ENCODE measurements around the gene CCDC68. TPM values are rescaled to one million over a fixed set of nuclear protein-coding genes. Genes with fewer than 3 reads are reported as not detected.

Gene CCDC68
- total RNA-seq, 3 donors from 2014 or later (not counting 1 experiment from before 2014, with no cell fraction given), result not detected

GRCh38 chr18:54914816-54915215 lies 44.4 kb downstream of the CCDC68 start:
- intact Hi-C loops (cut with micrococcal nuclease), result no loop called here
- H3K27me3 Mint-ChIP-seq (ENCODE audit: low read depth in 2 of 2), result no peaks in the 10 kb centered on the region
- ATAC-seq (no peak), DNase-seq (no peak)
- no peak overlapping the region for H3K4me3 Mint-ChIP-seq
- H3K36me3 ChIP-seq (ENCODE audit: control insufficient read depth, insufficient read depth, low read length), result no peaks in the 10 kb centered on the region
- H3K4me3 ChIP-seq (ENCODE audit: low read length), result no peak overlapping the region
- H3K9me3 ChIP-seq (ENCODE audit: control insufficient read depth, insufficient read depth, low read length), result no peaks in the 10 kb centered on the region
- no peaks in the 10 kb centered on the region for H3K27me3 ChIP-seq (ENCODE audit: control insufficient read depth, insufficient read depth, low read length)
- no peaks in the 10 kb centered on the region for H3K4me1 Mint-ChIP-seq
- no peak overlapping the region for H3K27ac Mint-ChIP-seq
- TF ChIP-seq, protein P1, sequence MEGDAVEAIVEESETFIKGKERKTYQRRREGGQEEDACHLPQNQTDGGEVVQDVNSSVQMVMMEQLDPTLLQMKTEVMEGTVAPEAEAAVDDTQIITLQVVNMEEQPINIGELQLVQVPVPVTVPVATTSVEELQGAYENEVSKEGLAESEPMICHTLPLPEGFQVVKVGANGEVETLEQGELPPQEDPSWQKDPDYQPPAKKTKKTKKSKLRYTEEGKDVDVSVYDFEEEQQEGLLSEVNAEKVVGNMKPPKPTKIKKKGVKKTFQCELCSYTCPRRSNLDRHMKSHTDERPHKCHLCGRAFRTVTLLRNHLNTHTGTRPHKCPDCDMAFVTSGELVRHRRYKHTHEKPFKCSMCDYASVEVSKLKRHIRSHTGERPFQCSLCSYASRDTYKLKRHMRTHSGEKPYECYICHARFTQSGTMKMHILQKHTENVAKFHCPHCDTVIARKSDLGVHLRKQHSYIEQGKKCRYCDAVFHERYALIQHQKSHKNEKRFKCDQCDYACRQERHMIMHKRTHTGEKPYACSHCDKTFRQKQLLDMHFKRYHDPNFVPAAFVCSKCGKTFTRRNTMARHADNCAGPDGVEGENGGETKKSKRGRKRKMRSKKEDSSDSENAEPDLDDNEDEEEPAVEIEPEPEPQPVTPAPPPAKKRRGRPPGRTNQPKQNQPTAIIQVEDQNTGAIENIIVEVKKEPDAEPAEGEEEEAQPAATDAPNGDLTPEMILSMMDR (IDR thresholded peaks at IDR 0.05), result no peak
- H3K9me3 Mint-ChIP-seq, result no peaks in the 10 kb centered on the region
- WGBS (ENCODE audit: insufficient coverage), result 73% methylated on average over 2 of the region's 4 CpGs
- H3K4me1 ChIP-seq (ENCODE audit: control insufficient read depth, insufficient read depth, low read length), result no peaks in the 10 kb centered on the region
- H3K36me3 Mint-ChIP-seq, result no peaks in the 10 kb centered on the region
- no peak overlapping the region for H3K27ac ChIP-seq (ENCODE audit: low read length)

GRCh38 chr18:54911551-54911950 lies 47.7 kb downstream of the CCDC68 start:
- Mint-ChIP-seq H3K27me3 (ENCODE audit: low read depth in 2 of 2) (peaks cover 0 to 2% of the 10 kb centered on the region in 2 donors), H3K36me3 (no peaks in the 10 kb centered on the region), H3K27ac (no peak overlapping the region), H3K4me1 (no peaks in the 10 kb centered on the region), H3K4me3 (no peak overlapping the region), H3K9me3 (no peaks in the 10 kb centered on the region)
- no peak for ATAC-seq
- H3K4me3 ChIP-seq (ENCODE audit: low read length), result no peak overlapping the region
- DNase-seq, result no peak
- no peaks in the 10 kb centered on the region for H3K9me3 ChIP-seq (ENCODE audit: control insufficient read depth, insufficient read depth, low read length)
- H3K36me3 ChIP-seq (ENCODE audit: control insufficient read depth, insufficient read depth, low read length), result no peaks in the 10 kb centered on the region
- no CpG with 5 or more reads among the region's 2 CpGs for WGBS (ENCODE audit: insufficient coverage)
- H3K4me1 ChIP-seq (ENCODE audit: control insufficient read depth, insufficient read depth, low read length), result no peaks in the 10 kb centered on the region
- TF ChIP-seq, protein P1 (IDR thresholded peaks at IDR 0.05), result no peak
- no peak overlapping the region for H3K27ac ChIP-seq (ENCODE audit: low read length)
- no peaks in the 10 kb centered on the region for H3K27me3 ChIP-seq (ENCODE audit: control insufficient read depth, insufficient read depth, low read length)
- intact Hi-C loops (cut with micrococcal nuclease), result no loop called here

- TF ChIP-seq, protein P1 (IDR thresholded peaks at IDR 0.05), result no peak
- H3K4me1 Mint-ChIP-seq, result no peaks in the 10 kb centered on the region
- Histone ChIP-seq H3K27me3 (ENCODE audit: control insufficient read depth, insufficient read depth, low read length) (no peaks in the 10 kb centered on the region), H3K4me1 (ENCODE audit: control insufficient read depth, insufficient read depth, low read length) (no peaks in the 10 kb centered on the region), H3K4me3 (ENCODE audit: low read length) (no peak overlapping the region), H3K9me3 (ENCODE audit: control insufficient read depth, insufficient read depth, low read length) (no peaks in the 10 kb centered on the region), H3K27ac (ENCODE audit: low read length) (no peak overlapping the region), H3K36me3 (ENCODE audit: control insufficient read depth, insufficient read depth, low read length) (no peaks in the 10 kb centered on the region)
- intact Hi-C loops (cut with micrococcal nuclease), result no loop called here
- H3K27me3 Mint-ChIP-seq (ENCODE audit: low read depth in 2 of 2), result peaks cover 0 to 3% of the 10 kb centered on the region in 2 donors
- no peaks in the 10 kb centered on the region for H3K36me3 Mint-ChIP-seq
- DNase-seq (no peak), ATAC-seq (no peak)
- H3K4me3 Mint-ChIP-seq, result no peak overlapping the region
- WGBS (ENCODE audit: insufficient coverage), result 86% methylated on average over 6 of the region's 6 CpGs
- H3K9me3 Mint-ChIP-seq, result no peaks in the 10 kb centered on the region
- H3K27ac Mint-ChIP-seq, result no peak overlapping the region
Measured at GRCh38 chr18:54910161-54910919, 48.9 kb downstream of the CCDC68 start.

- Histone ChIP-seq H3K27ac (ENCODE audit: low read length) (no peak overlapping the region), H3K4me1 (ENCODE audit: control insufficient read depth, insufficient read depth, low read length) (no peaks in the 10 kb centered on the region), H3K4me3 (ENCODE audit: low read length) (no peak overlapping the region), H3K27me3 (ENCODE audit: control insufficient read depth, insufficient read depth, low read length) (no peaks in the 10 kb centered on the region), H3K36me3 (ENCODE audit: control insufficient read depth, insufficient read depth, low read length) (no peaks in the 10 kb centered on the region), H3K9me3 (ENCODE audit: control insufficient read depth, insufficient read depth, low read length) (no peaks in the 10 kb centered on the region)
- Mint-ChIP-seq H3K27ac (no peak overlapping the region), H3K36me3 (no peaks in the 10 kb centered on the region), H3K27me3 (ENCODE audit: low read depth in 2 of 2) (peaks cover 0 to 3% of the 10 kb centered on the region in 2 donors), H3K4me1 (no peaks in the 10 kb centered on the region), H3K9me3 (no peaks in the 10 kb centered on the region), H3K4me3 (no peak overlapping the region)
- DNase-seq, result no peak
- no peak for ATAC-seq
- TF ChIP-seq, protein P1 (IDR thresholded peaks at IDR 0.05), result no peak
- WGBS (ENCODE audit: insufficient coverage), result 83% methylated on average over 11 of the region's 11 CpGs
- intact Hi-C loops (cut with micrococcal nuclease), result no loop called here
Measured at GRCh38 chr18:54909538-54909937, 49.7 kb downstream of the CCDC68 start.

Measured in natural killer cell (primary cell).